HG02610 (cell line): Measurements from ENCODE around the gene ATAD3B.
"Not testable (repeated sequence)": the region's sequence is repeated elsewhere in the genome, so short reads cannot be mapped to it uniquely, and the experiment has no call there.

Experiments
- ATAC-seq: cut with Tn5 transposase; IDR thresholded peaks from one replicate; pipeline ENCODE4 v1.9.1; 2021; ENCODE audit warnings: mild to moderate bottlenecking, moderate library complexity; ENCODE audit not compliant: unreplicated experiment

ATAD3B gene

DNA sequence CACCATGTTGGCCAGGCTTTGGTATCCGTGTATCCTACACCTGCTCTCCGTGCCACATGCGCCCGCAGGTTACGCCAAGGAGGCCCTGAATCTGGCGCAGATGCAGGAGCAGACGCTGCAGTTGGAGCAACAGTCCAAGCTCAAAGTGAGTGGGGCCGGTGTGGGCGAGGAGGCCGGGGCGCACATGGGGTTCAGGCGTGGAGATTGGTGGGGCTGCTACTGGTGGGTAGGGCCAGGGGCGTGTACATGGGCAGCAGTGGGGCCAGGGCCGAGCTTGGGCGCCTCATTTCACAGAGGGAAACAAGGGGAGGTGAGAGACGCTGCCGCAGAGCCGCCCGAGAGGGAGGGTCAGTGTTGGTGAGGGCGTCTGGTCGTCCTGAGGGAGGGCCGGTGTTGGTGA is 5.6 kb downstream of the ATAD3B start:
- no peak for ATAC-seq

DNA sequence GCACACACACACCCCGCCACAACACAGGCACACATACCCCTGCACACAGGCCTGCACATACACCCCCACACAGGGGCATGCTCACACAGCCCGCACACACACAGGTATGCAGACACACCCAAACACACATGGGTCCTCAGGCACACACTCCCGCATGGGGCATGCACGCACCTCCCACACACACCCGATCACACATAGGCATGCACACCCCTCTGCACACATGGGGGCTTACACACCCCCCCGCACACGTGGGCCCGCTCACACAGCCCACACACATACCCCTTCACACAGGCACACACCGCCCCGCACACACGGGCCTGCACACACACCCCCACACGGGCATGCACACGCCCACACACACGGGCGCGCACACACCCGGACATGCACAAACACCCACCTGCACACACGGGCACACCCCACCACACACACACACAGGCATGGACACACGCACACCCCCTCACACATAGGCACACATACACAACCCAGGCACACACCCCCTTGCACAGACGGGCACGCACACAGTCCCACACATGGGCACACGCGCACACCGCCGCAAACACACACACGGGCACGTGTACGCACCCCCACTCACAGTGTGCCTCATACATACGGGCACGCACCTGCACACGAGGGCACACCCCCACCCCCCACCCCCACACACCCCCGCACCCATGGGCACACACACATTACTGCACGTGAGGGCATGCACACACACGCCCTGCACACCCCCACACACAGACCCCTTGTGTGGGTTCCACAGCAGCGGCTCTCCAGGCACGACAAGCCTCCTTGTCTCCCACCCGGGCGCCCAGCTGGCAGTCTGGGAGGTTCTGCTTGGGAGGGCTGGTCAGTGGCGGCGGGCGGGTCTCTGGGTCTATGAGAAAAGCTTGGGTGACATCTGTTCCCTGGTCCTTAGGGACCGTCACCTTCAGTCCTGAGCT is 8.3 kb downstream of the ATAD3B start:
- no peak for ATAC-seq

DNA sequence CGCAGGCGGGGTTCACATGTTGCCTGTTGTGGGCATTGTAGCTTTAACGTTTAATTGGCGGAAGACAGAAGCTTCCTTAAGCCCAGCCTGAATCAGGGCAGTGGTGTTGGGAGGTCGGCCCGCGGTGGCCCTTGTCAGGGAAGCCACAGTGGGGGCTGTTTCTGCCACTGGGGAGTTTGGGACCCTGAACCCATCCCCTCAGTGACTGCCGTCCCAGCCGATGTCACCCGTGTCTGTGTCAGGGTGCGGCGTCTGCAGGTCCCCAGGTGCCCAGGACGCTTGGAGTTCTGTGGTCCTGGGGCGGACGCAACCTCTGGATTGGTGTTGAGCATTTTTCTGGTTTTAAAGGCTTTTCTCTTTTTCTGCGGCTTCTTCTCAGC is 8.9 kb downstream of the ATAD3B start:
- ATAC-seq: not testable (repeated sequence)

DNA sequence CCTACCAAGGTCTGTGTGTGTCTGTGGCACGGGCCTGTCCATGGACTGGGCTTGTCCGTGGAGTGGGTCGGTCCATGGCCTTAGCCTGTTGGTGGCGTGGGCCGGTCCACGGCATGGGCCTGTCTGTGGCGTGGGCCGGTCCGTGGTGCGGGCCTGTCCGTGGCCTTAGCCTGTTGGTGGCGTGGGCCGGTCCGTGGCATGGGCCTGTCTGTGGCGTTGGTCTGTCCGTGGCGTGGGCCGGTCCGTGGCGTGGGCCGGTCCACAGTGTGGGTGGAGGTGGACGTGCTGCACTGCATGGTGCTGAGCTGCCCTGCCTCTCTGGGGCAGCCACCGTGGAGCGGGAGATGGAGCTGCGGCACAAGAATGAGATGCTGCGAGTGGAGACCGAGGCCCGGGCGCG is 10.2 kb downstream of the ATAD3B start:
- ATAC-seq: not testable (repeated sequence)

DNA sequence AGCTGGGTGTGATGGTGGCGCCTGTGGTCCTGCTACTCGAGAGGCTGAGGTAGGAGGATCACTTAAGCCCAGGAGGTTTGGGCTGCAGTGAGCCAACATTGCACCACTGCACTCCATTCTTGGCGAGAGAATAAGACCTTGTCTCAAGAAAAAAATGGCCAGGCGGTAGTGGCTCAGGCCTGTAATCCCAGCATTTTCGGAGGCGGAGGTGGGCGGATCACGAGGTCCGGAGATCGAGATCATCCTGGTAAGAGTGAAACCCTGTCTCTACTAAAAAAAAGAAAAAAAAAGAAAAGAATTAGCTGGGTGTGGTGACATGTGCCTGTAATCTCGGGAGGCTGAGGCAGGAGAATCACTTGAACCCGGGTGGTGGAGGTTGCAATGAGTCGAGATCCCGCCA is 11.3 kb downstream of the ATAD3B start:
- ATAC-seq: no peak

DNA sequence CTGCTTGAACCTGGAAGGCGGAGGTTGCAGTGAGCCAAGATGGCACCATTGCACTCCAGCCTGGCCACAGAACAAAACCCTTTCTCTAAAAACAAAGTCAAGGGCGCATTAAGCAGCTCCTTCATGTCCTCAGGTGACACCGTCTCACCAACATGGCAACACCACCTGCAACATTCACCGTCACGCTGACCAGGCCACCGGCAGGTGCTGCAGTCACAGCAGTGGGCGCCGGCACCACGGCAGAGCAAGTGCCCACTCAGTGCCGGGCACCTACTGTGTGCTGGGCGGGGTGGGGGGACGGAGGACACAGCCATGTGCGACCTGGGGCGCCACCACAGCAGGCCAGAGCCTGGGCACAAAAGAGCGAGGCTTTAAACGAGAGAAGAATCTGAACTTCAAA is 12.1 kb downstream of the ATAD3B start:
- ATAC-seq: no peak

DNA sequence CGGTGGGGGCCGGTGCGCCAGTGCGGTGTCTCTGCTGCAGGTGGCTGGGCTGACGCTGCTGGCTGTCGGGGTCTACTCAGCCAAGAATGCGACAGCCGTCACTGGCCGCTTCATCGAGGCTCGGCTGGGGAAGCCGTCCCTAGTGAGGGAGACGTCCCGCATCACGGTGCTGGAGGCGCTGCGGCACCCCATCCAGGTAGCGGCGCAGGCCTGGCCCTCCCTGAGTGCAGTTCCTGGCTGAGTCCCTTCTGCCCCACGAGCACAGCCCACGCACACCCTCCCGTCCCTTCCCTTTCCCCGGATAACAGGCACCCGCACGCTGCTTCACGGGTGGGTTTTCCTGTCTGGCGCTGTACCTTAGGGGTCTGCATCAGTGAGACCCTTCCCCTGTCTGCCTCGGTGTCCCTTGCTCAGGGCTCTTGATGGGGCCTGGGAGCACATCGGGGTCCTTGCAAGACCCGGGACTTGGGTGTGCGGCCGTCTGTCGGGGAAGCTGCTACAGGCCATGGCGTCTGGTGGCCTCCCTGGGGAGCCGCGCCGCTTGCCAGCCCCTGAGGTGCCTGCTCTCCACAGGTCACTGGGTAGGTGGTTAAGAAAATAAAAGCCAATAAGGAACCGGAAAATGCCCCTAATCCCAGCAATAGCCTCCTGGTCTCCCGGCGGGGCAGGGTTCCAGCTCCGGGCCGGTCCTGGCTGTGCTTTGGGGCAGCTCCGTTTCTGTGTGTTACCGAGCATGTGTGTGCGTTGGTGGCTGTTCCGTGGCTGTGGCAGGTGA is 13.6 kb downstream of the ATAD3B start:
- ATAC-seq: not testable (repeated sequence)

DNA sequence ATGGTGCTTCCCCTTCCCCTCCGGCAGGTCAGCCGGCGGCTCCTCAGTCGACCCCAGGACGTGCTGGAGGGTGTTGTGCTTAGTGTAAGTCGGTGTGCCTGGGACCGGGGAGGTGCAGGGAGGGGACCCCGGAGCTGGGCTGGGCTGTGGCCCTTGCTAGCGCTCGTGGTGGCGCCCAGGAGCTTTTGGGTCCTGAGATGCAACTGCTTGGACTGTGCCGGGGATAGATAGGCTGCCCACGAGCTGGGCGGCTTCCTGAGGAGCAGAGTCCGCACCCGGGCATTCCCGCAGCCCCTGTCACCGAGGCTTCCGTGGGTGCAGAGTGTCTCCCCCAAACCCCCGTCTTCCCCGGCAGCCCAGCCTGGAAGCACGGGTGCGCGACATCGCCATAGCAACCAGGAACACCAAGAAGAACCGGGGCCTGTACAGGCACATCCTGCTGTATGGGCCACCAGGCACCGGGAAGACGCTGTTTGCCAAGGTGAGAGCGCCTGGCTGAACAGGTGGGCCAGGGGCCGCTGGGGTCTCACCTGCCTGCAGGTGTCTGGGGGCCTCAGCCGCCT is 14.3 kb downstream of the ATAD3B start:
- not testable (repeated sequence) for ATAC-seq

DNA sequence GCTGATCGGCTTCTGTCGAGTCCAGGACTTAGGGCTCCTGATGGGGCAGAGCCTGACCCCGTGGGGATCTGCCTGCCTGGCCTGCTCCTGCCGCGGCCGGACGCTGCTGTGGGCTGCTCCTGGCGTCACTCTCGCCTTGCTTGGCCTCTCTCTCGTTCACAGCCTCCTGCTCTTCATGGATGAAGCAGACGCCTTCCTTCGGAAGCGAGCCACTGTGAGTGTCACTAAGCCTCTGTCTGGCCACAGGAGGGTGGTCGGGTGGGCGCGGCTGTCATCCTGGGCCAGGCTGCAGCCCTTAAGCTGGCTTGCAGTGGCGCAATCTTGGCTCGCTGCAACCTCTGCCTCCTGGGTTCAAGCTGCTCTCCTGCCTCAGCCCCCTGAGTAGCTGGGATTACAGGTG is 16.1 kb downstream of the ATAD3B start:
- no peak for ATAC-seq

DNA sequence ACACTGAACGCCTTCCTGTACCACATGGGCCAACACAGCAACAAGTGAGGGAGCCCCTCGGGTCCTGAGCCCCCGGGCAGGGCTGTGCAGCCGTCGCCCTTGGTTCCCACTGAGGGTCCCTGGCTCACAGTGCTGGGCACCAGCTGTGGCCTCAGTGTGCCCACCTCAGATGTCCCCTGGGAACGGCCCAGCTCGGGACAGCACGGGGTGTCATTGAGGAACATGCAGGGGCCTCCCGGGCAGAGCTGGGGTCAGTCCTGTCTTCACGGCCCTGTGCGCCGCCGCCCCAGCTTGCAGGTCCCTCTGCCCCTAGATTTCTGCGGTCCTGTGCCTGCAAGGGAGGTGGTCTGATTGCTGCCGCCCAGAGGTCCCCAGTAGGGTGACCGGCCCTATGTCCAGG is 17.7 kb downstream of the ATAD3B start:
- no peak for ATAC-seq

DNA sequence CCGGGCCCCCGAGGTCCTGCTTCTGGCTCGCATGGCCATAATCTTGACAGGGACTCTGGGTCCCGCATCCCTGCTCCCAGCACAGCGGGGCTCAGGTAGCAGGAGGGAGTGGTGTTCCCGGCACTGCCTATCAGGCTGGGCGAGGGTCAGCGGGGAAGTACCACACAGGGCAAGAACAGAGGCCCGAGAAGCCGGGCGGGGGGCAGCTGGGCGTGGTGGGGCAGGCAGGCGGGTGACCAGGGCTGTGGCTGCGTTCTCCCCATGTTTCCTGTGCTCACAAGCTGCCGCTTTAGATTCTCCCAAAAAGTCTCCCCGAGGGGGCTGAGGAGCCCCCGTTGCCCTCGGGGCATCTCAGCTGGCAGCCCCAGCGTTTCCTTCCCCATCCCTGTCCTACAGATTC is 18.3 kb downstream of the ATAD3B start:
- ATAC-seq: no peak

DNA sequence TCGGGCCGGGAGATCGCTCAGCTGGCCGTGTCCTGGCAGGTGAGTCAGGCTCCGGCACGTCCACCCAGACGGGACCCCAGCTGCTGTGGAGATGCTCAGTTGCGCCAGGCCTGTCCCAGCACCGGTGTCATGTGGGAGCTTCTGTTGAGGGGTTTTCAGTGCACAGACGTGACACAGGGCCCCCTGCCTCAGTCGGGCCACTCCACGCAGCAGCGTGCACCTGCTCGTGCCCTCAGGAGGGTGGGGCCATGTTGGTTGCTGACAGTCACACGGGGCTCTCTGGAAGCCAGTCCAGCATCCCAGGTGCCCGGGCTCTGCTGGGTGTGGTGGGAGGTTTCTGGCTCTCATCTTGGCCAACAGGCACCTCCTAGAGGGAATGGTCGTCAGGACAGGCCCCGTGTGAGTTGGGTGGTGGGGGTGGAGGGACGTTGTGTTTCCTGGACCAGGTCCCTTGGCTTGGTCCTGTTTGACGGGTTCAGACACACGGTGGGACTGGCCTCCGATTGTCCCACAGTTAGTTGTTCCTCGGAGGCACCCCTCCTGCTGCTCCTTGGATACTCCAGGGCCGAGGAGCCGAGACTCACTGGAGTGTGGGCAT is 19.2 kb downstream of the ATAD3B start:
- ATAC-seq: no peak

DNA sequence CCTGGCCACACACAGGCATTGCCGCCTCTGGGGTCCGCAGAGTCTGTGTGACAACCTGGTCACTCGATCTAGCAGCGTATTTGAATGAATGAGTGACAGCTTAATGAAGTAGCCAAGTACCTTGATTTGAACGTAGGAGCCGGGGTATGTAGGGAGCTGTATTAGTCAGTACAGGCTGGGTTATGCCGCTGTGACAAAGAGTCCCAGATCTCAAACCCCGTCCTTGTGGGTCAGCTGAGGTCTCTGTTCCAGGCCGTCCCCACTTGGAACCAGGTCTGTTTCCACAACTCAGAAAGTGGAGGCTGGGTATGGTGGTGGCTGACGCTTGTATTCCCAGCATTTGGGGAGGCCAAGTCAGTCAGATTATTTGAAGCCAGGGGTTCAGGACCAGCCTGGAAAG is 20.0 kb downstream of the ATAD3B start:
- no peak for ATAC-seq

DNA sequence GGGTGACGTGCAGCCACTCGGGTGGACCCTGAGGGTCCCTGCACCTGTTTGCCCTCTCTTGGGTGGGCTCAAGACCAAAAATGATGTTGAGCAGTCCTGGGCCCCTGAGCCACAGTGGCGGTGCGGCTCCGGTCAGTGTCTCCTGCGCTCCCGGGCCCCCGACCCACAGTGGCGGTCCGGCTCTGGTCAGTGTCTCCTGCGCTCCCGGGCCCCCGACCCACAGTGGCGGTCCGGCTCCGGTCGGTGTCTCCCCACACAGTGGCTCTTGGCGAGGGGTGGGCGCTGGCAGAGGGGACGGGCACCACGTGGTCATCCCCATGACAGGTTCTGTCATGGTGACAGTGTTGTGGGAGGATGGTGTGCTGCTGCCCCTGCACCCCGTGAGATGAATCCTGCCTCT is 22.7 kb downstream of the ATAD3B start:
- not testable (repeated sequence) for ATAC-seq

DNA sequence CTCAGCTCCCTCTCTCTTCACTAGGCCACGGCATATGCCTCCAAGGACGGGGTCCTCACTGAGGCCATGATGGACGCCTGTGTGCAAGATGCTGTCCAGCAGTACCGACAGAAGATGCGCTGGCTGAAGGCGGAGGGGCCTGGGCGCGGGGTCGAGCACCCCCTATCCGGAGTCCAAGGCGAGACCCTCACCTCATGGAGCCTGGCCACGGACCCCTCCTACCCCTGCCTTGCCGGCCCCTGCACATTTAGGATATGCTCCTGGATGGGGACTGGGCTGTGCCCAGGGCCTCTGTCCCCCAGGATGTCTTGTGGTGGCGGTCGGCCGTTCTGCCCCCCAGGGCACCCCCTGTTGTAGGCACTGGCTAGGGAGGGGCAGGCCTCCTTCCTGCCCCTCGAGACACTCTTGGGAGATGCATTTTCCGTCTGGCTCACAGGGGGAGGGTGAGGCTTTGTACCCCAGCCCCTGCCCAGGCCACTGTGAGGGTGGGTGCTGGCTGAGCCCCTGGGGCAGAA is 24.0 kb downstream of the ATAD3B start:
- ATAC-seq: not testable (repeated sequence)

DNA sequence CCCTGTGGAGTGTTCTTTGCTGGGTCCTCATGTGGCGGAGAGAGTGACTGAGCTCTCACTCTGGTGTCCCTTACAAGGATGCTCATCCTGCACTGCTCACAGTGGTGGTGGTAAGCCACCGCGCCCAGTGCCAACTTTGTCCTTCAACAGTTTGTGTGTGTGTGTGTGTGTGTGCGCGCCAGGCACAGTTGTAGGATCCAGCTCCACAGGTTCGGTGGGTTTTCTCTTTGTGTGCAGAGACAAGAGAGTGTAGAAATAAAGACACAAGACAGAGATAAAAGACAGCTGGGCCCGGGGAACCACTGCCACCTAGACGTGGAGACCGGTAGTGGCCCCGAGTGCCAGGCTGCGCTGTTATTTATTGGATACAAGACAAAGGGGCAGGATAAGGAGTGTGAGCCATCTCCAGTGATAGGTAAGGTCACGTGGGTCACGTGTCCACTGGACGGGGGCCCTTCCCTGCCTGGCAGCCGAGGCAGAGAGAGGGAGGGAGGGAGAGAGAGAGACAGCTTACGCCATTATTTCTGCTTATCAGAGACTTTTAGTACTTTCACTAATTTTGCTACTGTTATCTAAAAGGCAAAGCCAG is 33.3 kb downstream of the ATAD3B start:
- not testable (repeated sequence) for ATAC-seq

DNA sequence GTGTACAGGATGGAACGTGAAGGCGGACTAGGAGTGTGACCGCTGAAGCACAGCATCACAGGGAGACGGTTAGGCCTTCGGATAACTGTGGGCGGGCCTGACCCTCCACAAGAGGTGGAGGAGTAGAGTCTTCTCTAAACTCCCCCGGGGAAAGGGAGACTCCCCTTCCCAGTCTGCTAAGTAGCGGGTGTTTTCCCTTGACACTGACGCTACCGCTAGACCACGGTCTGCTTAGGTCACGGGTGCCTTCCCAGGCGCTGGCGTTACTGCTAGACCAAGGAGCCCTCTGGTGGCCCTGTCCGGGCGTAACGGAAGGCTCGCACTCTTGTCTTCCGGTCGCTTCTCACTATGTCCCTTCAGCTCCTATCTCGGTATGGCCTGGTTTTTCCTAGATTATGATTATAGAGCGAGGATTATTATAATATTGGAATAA is 33.8 kb downstream of the ATAD3B start:
- ATAC-seq: not testable (repeated sequence)

DNA sequence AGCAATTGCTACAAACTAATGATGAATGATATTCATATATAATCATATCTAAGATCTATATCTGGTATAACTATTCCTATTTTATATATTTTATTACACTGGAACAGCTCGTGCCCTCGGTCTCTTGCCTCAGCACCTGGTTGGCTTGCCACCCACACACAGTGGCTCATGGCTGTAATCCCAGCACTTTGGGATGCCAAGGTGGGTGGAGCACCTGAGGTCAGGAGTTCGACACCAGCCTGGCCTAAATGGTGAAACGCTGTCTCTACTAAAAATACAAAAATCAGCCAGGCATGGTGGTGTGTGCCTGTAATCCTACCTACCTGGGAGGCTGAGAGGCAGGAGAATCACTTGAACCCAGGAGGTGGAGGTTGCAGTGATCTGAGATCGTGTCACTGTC is 34.2 kb downstream of the ATAD3B start:
- ATAC-seq: not testable (repeated sequence)

DNA sequence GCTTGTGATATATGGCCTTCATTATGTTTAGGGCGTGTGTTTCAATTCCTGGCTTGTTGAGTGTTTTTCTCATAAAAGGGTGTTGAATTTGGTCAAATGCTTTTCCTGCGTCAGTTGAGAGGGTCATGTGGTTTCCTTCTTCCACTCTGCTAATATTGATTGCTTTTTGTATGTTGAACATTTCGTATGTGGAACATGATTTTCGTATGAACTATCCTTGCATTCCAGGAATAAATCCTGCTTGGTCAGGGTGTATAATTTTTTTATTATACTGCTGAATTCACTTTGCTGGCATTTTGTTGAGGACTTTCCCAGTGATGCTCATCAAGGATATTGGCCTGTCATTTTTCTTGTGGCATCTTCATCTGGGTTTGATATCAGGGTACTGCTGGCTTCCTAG is 35.7 kb downstream of the ATAD3B start:
- ATAC-seq: no peak

DNA sequence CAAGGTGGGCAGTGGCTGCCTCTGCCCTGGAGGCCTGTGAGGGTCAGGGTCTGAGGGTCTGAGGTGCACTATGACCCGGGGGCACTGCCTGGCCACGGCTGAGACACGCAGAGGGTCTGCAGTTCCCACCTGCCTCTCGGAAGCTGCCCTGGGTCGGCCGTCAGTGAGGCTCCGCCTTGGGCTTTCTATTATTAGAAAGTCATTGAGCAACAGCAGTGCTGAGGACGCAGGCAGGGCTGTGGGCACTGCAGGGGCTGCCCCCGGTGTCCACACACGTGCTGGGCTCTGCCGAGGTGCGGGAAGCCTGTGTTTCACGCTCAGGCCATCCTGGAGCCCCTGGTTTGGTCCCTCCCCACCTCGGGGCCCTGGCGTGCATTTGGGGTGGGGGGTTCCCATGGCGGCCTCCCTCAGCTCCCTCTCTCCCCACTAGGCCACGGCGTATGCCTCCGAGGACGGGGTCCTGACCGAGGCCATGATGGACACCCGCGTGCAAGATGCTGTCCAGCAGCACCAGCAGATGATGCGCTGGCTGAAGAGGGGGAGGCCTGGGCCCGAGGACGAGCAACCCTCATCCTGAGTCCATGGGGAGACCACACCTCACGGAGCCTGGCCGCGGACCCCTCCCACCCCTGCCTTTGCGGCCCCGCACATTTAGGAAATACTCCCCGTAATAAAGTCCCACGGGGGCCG is 37.4 kb downstream of the ATAD3B start:
- not testable (repeated sequence) for ATAC-seq
